Activated CD4-positive, alpha-beta memory T cell treated with anti-CD3 and anti-CD28 coated beads, Interleukin-2, amount 10 ng/mL, durations not matched to agents 7 days and 5 days (primary cell): ENCODE measurements around the gene MATN4. TPM values are rescaled to one million over a fixed set of nuclear protein-coding genes. Genes with fewer than 3 reads are reported as not detected.

ENCODE experiments used
- CTCF ChIA-PET: fragments of 350-600 bp; sonication (Branson Sonifier 250); formaldehyde crosslinking; loops from one replicate; lab custom pipeline; 2021; ENCODE audit warnings: antibody characterized with exemption, inconsistent platforms; lab: Charles Lee
- POLR2A ChIA-PET: fragments of 350-600 bp; sonication (Branson Sonifier 250); formaldehyde crosslinking; loops from one replicate; lab custom pipeline; 2021; ENCODE audit warnings: antibody characterized with exemption; lab: Charles Lee
- DNase-seq: peaks from one replicate; pipeline ENCODE4 v3.0.0-alpha.2; 2020
- H3K27ac Mint-ChIP-seq: one replicate; pipeline ENCODE4 v1.8.0; 2021; ENCODE audit warnings: mild to moderate bottlenecking, mixed read lengths
- H3K27me3 Mint-ChIP-seq: one replicate; pipeline ENCODE4 v1.8.0; 2021; ENCODE audit warnings: mixed read lengths
- H3K36me3 Mint-ChIP-seq: one replicate; pipeline ENCODE4 v1.8.0; 2021; ENCODE audit warnings: low read depth, mixed read lengths
- H3K4me1 Mint-ChIP-seq: one replicate; pipeline ENCODE4 v1.8.0; 2021; ENCODE audit warnings: mixed read lengths
- H3K4me3 Mint-ChIP-seq: one replicate; pipeline ENCODE4 v1.8.0; 2021; ENCODE audit warnings: mild to moderate bottlenecking, mixed read lengths
- H3K9me3 Mint-ChIP-seq: one replicate; pipeline ENCODE4 v1.8.0; 2021; ENCODE audit warnings: mixed read lengths
- total RNA-seq, 2 experiments: library from RNA; stranded (reverse); gene quantifications; one replicate each; pipeline ENCODE4 v1.2.3, GENCODE V29; 2021

MATN4 gene
- total RNA-seq, 2 experiments from 2014 or later: 0.83 to 1.5 TPM

GRCh38 chr20:45346851-45347250, 38.8 kb upstream of the MATN4 start:
- POLR2A ChIA-PET: interaction anchor here (0.6 to 4.6 kb wide), 15 partner anchors 9 to 445 kb away, joined by 3 to 25 read pairs (median 6); partner anchors contain the start of genes DNTTIP1, PIGT, SYS1 and WFDC3
- Mint-ChIP-seq H3K27ac (no peak overlapping the region), H3K4me1 (peaks cover 49% of the 10 kb centered on the region), H3K27me3 (no peaks in the 10 kb centered on the region), H3K36me3 (peaks cover 4% of the 10 kb centered on the region), H3K4me3 (peak overlapping the region; percentile 86), H3K9me3 (no peaks in the 10 kb centered on the region)
- no peak for DNase-seq
- CTCF ChIA-PET: interaction anchor here (0.5 to 4.0 kb wide), 9 partner anchors 8 to 423 kb away, joined by 3 to 19 read pairs (median 4); partner anchors contain the start of gene SYS1

- no peak overlapping the region for H3K27ac Mint-ChIP-seq
Observed at GRCh38 chr20:45346291-45346718, 38.2 kb upstream of the MATN4 start.

GRCh38 chr20:45345104-45345936, 37.2 kb upstream of the MATN4 start:
- Mint-ChIP-seq H3K4me1 (peaks cover 57% of the 10 kb centered on the region), H3K27me3 (no peaks in the 10 kb centered on the region), H3K4me3 (peak overlapping the region; percentile 27), H3K9me3 (no peaks in the 10 kb centered on the region), H3K36me3 (peaks cover 12% of the 10 kb centered on the region), H3K27ac (no peak overlapping the region)
- CTCF ChIA-PET: interaction anchor here (1.1 to 4.0 kb wide), 4 partner anchors 17 to 91 kb away, joined by 3 to 19 read pairs (median 4); partner anchors contain the start of gene SYS1
- POLR2A ChIA-PET: interaction anchor here (1.0 to 4.6 kb wide), 3 partner anchors 12 to 28 kb away, joined by 3 to 23 read pairs (median 4); no protein-coding TSS in a partner anchor
- no peak for DNase-seq

More at GRCh38 chr20:45346291-45346718, 38.2 kb upstream of the MATN4 start:
- no peaks in the 10 kb centered on the region for H3K27me3 Mint-ChIP-seq
- no peaks in the 10 kb centered on the region for H3K9me3 Mint-ChIP-seq
- peaks cover 51% of the 10 kb centered on the region for H3K4me1 Mint-ChIP-seq
- ChIA-PET CTCF (interaction anchor here (0.5 to 4.0 kb wide), 6 partner anchors 15 to 424 kb away, joined by 3 to 19 read pairs (median 7); partner anchors contain the start of gene SYS1), POLR2A (interaction anchor here (1.1 to 4.6 kb wide), 8 partner anchors 9 to 86 kb away, joined by 3 to 25 read pairs (median 7); partner anchors contain the start of gene SYS1)
- no peak for DNase-seq
- H3K36me3 Mint-ChIP-seq: peaks cover 4% of the 10 kb centered on the region
- H3K4me3 Mint-ChIP-seq: peak overlapping the region; percentile 86

- Mint-ChIP-seq H3K4me3 (no peak overlapping the region), H3K27ac (no peak overlapping the region), H3K36me3 (peaks cover 13% of the 10 kb centered on the region), H3K9me3 (no peaks in the 10 kb centered on the region), H3K27me3 (no peaks in the 10 kb centered on the region), H3K4me1 (peaks cover 58% of the 10 kb centered on the region)
- CTCF ChIA-PET: interaction anchor here (1.1 to 1.7 kb wide), 3 partner anchors 18 to 92 kb away, joined by 4 to 6 read pairs (median 5); partner anchors contain the start of gene SYS1
- POLR2A ChIA-PET: interaction anchor here (0.6 to 1.6 kb wide), 2 partner anchors 29 to 292 kb away, joined by 3 to 4 read pairs; no protein-coding TSS in a partner anchor
- no peak for DNase-seq
Observed at GRCh38 chr20:45344168-45344860, 36.2 kb upstream of the MATN4 start.

- DNase-seq: no peak
- peak overlapping the region; percentile 26 for H3K27ac Mint-ChIP-seq
- no peaks in the 10 kb centered on the region for H3K27me3 Mint-ChIP-seq
- no peaks in the 10 kb centered on the region for H3K9me3 Mint-ChIP-seq
- ChIA-PET CTCF (interaction anchor here (1.1 to 1.7 kb wide), 3 partner anchors 19 to 93 kb away, joined by 4 to 6 read pairs (median 5); partner anchors contain the start of gene SYS1), POLR2A (interaction anchor here (0.6 to 1.6 kb wide), 2 partner anchors 30 to 291 kb away, joined by 3 to 4 read pairs; no protein-coding TSS in a partner anchor)
- peaks cover 13% of the 10 kb centered on the region for H3K36me3 Mint-ChIP-seq
- H3K4me1 Mint-ChIP-seq: peaks cover 61% of the 10 kb centered on the region
- no peak overlapping the region for H3K4me3 Mint-ChIP-seq
Observed at GRCh38 chr20:45343532-45344167, 35.6 kb upstream of the MATN4 start.

GRCh38 chr20:45342855-45343531, 34.9 kb upstream of the MATN4 start:
- Mint-ChIP-seq H3K9me3 (no peaks in the 10 kb centered on the region), H3K4me1 (peaks cover 59% of the 10 kb centered on the region), H3K27me3 (no peaks in the 10 kb centered on the region), H3K27ac (no peak overlapping the region), H3K36me3 (peaks cover 13% of the 10 kb centered on the region), H3K4me3 (no peak overlapping the region)
- ChIA-PET CTCF (interaction anchor here (1.2 kb wide), 1 partner anchor 10 kb away, joined by 3 read pairs; no protein-coding TSS in a partner anchor), POLR2A (no interaction called here)
- DNase-seq: no peak

- Mint-ChIP-seq H3K9me3 (no peaks in the 10 kb centered on the region), H3K4me3 (no peak overlapping the region), H3K4me1 (peaks cover 54% of the 10 kb centered on the region), H3K27me3 (no peaks in the 10 kb centered on the region), H3K36me3 (peaks cover 13% of the 10 kb centered on the region), H3K27ac (no peak overlapping the region)
- POLR2A ChIA-PET: no interaction called here
- DNase-seq: no peak
- CTCF ChIA-PET: interaction anchor here (1.2 kb wide), 1 partner anchor 10 kb away, joined by 3 read pairs; no protein-coding TSS in a partner anchor
Observed at GRCh38 chr20:45341939-45342854, 34.1 kb upstream of the MATN4 start.

GRCh38 chr20:45341579-45341938, 33.5 kb upstream of the MATN4 start:
- POLR2A ChIA-PET: no interaction called here
- Mint-ChIP-seq H3K27me3 (no peaks in the 10 kb centered on the region), H3K36me3 (peaks cover 13% of the 10 kb centered on the region), H3K27ac (no peak overlapping the region), H3K4me1 (peaks cover 48% of the 10 kb centered on the region), H3K9me3 (no peaks in the 10 kb centered on the region), H3K4me3 (no peak overlapping the region)
- CTCF ChIA-PET: interaction anchor here (0.8 to 1.2 kb wide), 2 partner anchors 9 to 48 kb away, joined by 3 read pairs; no protein-coding TSS in a partner anchor
- no peak for DNase-seq

- peaks cover 42% of the 10 kb centered on the region for H3K4me1 Mint-ChIP-seq
- no peak for DNase-seq
- POLR2A ChIA-PET: no interaction called here
- H3K9me3 Mint-ChIP-seq: no peaks in the 10 kb centered on the region
- H3K36me3 Mint-ChIP-seq: peaks cover 13% of the 10 kb centered on the region
- no peaks in the 10 kb centered on the region for H3K27me3 Mint-ChIP-seq
- CTCF ChIA-PET: interaction anchor here (0.8 kb wide), 1 partner anchor 47 kb away, joined by 3 read pairs; no protein-coding TSS in a partner anchor
- H3K4me3 Mint-ChIP-seq: no peak overlapping the region
- no peak overlapping the region for H3K27ac Mint-ChIP-seq
Observed at GRCh38 chr20:45340951-45341350, 32.9 kb upstream of the MATN4 start.

- Mint-ChIP-seq H3K4me3 (no peak overlapping the region), H3K4me1 (peaks cover 37% of the 10 kb centered on the region), H3K27me3 (no peaks in the 10 kb centered on the region), H3K27ac (no peak overlapping the region), H3K9me3 (no peaks in the 10 kb centered on the region), H3K36me3 (peaks cover 16% of the 10 kb centered on the region)
- CTCF ChIA-PET: interaction anchor here (1.2 kb wide), 1 partner anchor 96 kb away, joined by 6 read pairs; no protein-coding TSS in a partner anchor
- POLR2A ChIA-PET: no interaction called here
- no peak for DNase-seq
Observed at GRCh38 chr20:45340236-45340847, 32.2 kb upstream of the MATN4 start.
